Activated CD8-positive, alpha-beta memory T cell treated with anti-CD3 and anti-CD28 coated beads, Interleukin-2, amount 50 U/mL, for 1 hour (primary cell): ENCODE measurements around the gene B3GNT4.
"Not testable (repeated sequence)": the region's sequence is repeated elsewhere in the genome, so short reads cannot be mapped to it uniquely, and the experiment has no call there.

Experiments used
- DNase-seq: peaks from one replicate; pipeline ENCODE4 v3.0.0-alpha.2; 2020; ENCODE audit errors: extremely low read depth

Gene B3GNT4

GRCh38 chr12:122189626-122190475, 13.7 kb upstream of the B3GNT4 start:
- no peak for DNase-seq

- peak; percentile 16 for DNase-seq
Measured at GRCh38 chr12:122190842-122191668, 12.5 kb upstream of the B3GNT4 start.

- DNase-seq, result no peak
Measured at GRCh38 chr12:122192441-122192840, 11.1 kb upstream of the B3GNT4 start.

GRCh38 chr12:122194804-122195203, 8.7 kb upstream of the B3GNT4 start:
- no peak for DNase-seq

DNA sequence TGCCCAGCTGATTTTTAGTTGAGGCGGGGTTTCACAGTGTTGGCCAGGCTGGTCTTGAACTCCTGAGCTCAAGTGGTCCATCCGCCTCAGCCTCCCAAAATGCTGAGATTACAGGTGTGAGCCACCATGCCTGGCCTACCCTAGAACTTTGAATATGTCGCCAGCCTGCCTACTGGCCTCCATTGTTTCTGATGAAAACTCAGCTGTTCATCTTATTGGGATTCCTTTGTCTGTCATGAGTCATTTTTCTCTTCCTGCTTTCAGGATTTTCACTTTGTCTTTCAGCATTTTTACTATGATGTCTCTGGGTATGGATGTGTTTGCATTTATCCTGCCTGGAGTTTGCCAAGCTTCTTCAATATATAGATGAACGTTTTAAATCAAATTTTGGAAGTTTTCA, 8.1 kb upstream of the B3GNT4 start:
- no peak for DNase-seq

- no peak for DNase-seq
Measured at GRCh38 chr12:122197612-122197966, 5.9 kb upstream of the B3GNT4 start.

DNA sequence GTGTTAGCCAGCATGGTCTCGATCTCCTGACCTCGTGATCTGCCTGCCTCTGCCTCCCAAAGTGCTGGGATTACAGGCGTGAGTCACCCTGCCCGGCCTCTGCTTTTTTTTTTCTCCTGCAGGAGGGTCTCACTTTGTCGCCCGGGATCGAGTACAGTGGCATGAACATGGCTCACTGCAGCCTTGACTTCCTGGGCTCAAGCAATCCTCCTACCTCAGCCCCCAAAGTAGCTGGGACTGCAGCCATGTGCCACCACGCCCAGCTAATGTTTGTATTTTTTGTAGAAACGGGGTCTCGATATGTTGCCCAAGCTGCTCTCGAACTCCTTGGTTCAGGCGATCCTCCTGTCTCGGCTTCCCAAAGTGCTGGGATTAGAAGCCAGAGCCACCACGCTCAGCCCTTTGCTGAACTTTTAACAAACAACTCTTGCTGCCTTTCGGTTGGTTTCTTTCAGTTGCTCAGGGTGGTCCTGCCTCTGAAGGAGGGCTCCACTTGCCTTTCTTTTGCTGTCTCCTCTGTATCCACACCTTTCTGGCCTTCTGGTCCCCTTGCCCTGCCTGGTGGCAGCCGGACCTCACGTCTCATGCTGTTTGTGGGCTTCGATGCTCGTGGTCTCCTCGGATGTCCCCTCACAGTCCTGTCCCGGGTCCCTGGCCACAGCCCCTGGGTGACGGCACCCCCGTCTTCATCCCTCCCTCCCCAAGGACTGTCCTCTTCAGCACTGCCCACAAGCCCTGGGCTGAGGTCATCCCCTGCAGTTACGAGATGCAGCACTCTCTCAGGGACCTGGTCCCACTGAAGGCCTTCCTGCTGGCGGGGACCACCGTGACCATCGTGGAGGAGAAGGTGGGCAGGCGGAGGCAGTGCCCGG, 3.8 kb upstream of the B3GNT4 start:
- no peak for DNase-seq

DNA sequence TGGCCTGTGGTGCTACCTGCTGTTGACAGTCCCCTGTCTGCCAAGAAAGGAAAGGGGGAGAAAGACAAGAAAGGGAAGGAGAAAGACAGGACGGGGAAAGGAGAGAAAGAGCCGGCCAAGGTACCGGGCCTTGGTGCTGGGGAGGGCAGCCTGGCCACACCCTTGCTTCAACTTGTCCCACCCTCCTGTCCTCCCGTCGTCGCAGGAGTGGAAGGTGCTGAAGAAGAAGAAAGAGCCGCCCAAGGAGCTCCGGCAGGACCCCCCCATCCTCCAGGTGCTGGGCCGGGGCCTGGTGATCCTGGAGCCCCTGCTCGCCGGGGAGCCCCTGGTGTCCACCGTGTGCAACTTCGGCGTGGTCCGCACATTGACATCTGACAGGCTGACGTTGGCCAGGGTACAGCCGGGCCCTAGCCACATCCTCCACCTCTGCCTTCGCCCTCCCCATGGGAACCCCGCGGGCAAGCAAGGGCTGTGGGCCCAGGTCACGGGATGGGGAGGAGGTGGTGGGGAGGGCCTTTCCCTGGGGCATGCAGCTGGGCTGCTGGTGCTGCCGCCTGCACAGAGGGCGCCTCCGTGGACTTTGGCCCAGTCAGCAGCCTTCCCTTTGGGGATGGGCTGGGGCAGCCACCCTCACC, 2.9 kb upstream of the B3GNT4 start:
- DNase-seq, result no peak

DNA sequence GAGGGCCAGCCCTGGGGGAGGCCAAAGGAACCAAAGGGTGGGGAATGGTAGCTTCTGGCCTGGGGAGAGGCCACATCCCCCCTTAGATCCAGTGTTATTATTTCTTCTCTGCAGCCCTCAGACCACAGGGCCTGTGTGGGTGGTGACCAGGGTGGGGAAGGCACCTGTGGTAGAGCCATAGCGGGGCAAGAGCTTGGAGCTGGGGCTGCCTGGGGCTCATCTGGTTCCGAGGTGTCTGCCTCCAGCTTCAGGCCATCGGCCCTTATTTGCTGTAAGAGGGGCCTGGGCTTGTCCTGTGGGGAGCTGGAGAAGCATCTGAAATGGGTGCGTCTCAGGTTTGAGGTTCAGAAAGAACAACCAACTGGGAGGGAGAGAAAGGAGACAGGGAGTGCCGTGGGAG, 2.1 kb upstream of the B3GNT4 start:
- DNase-seq, result no peak

GRCh38 chr12:122202017-122202416, 1.5 kb upstream of the B3GNT4 start:
- no peak for DNase-seq

- DNase-seq, result not testable (repeated sequence)
Measured at GRCh38 chr12:122202811-122203210, 698 bp upstream of the B3GNT4 start.

DNA sequence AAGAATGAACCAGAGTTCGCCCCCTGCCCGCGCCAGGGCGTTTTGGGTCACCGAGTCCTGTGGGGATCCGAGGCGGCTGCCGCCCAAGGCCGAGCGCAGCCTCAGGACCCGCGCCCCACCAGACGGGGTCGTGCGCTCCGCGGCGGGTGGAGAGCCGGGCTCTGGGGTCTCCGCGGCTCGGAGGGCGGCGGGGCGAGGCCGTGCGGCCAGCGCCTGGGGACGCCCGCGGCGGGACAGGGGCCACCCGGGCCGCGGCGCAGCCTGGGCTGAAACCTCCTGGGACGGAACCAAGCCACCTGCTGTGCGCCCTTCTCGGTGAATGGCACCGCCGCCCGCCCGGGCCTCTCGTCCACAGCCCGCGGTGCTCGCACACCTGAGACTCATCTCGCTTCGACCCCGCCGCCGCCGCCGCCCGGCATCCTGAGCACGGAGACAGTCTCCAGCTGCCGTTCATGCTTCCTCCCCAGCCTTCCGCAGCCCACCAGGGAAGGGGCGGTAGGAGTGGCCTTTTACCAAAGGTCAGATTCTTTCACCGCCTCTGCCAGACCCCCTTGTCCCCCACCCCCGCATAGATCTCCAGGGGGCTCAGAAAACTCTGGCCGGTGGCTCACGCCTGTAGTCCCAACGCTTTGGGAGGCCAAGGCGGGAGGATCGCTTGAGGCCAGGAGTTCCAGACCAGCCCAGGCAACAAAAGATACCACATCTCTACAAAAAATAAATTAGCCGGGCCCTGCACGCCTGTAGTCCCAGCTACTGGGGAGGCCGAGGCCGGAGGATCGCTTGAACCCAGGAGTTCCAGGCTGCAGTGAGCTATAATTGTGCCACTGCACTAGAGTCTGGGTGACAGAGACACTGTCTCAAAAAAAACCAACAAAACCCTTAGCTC, 901 bp downstream of the B3GNT4 start:
- DNase-seq, result no peak

DNA sequence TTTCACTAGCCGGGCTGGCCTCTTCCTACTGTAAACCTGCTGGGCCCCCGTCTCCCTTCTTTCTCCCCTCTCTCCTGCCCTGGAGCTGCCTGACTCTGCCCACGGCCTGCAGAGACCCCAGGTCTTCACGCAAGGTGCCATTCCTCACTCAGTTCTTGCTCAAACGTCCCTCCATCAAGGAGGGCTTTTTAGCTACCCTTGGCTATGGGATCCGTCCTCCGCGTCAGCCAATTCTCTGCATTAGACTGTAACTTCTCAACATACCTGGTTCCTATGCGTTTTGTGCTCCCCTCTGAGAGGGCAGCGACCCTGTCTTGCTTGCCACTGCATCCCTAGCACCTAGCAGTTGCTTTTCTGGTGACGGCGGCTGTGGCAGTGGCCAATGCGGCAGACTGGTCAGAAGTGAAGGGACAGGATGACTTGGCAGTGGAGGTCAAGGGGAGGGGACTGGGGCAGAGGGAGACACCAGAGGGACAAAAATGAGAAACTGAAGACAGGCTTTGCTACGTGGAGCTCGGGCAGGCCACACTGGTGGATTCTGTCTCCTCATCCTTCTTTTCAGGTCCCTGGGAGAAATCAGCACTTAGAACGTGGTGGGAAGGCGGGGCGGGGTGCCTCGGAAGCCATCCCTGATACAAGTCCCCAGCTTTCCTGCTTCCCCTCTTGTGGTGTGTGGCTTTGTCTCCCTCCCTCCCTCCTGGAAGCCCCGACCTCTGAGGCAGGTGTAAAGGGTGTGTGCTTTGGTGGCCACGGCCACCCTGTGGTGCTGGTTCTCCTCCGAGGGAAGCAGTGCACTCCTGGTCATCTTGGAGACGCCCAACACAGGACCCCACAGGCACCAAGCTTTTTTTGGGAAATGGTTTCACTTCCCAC, 1.8 kb downstream of the B3GNT4 start:
- no peak for DNase-seq

DNA sequence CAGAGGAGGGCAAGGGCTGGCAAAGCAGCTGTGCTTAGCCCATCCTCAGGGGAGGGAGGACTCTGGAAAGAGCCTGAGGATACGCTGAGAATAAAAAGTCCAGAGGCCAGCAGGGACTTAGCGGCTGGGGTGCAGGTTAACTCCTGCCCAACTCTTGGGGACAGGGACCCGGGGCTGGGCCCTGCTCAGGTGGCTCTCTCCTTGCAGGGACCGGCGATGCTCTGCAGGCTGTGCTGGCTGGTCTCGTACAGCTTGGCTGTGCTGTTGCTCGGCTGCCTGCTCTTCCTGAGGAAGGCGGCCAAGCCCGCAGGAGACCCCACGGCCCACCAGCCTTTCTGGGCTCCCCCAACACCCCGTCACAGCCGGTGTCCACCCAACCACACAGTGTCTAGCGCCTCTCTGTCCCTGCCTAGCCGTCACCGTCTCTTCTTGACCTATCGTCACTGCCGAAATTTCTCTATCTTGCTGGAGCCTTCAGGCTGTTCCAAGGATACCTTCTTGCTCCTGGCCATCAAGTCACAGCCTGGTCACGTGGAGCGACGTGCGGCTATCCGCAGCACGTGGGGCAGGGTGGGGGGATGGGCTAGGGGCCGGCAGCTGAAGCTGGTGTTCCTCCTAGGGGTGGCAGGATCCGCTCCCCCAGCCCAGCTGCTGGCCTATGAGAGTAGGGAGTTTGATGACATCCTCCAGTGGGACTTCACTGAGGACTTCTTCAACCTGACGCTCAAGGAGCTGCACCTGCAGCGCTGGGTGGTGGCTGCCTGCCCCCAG, 2.8 kb downstream of the B3GNT4 start:
- no peak for DNase-seq

DNA sequence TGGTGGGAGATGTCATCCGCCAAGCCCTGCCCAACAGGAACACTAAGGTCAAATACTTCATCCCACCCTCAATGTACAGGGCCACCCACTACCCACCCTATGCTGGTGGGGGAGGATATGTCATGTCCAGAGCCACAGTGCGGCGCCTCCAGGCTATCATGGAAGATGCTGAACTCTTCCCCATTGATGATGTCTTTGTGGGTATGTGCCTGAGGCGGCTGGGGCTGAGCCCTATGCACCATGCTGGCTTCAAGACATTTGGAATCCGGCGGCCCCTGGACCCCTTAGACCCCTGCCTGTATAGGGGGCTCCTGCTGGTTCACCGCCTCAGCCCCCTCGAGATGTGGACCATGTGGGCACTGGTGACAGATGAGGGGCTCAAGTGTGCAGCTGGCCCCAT, 3.5 kb downstream of the B3GNT4 start:
- no peak for DNase-seq

DNA sequence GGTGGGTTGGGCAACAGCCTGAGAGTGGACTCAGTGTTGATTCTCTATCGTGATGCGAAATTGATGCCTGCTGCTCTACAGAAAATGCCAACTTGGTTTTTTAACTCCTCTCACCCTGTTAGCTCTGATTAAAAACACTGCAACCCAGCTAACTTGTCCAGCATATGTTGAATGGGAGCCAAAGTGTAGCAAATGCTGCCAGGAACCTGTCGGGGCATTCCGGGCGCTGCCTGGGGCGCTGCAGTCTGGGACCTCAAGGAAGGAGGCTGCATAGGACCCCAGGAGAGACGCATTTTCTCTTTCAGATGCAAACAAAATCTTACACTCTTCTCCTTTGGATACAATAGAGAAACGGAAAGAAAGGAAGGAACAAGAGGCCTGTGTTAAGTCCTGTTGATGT, 3.9 kb downstream of the B3GNT4 start:
- DNase-seq, result no peak

DNA sequence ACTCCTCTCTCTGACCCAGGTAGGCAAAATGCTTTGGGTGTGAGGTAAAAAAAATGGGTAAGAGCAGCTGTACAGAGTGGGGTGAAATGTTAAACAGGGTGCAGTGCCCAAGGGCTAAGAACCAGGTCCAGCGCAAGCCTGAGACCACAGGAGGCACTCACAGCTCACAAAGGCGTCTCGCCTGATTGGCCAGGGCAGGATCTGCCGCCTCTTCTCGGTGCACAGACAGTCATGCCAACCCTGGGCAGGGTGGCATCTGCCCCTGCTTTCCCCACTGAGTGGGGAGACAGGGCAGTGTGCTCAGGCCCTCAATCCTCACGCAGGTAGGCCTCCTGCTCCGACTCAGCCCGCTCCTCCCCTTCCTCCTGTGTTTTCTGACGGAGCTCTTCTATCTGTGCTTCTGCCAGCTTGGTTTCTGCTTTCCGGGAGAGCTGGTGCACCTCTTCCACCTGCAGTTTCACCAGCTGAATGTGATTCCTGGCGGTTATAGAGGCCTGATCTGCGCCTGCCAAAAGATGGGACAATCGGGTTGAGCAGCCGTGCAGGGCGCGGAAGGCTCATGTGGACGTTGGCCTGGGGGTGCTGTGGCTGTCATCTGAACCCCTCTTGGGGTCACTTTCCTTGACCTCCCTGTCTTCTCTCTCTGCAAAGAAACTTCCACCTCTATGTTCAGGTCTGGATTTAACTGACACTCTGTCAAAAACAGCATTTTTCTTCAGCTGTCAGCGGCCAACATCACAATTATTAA, 4.7 kb downstream of the B3GNT4 start:
- DNase-seq, result no peak

DNA sequence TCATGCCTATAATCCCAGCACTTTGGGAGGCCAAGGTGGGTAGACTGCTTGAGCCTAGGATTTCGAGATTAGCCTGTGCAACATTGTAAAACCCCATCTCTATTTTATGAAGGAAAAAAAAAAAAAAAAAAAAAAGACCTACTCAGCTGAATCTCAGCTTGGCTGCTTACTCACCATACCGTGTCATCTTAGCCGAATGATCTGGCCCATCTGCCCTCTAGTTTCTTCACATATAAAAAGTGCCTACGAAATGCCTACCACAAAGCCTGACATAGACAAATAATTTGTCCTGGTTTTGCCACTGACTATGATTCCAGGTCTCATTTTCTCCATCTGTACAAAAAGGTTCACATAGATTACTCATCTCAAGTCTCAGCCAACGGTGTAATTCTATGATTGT, 12.3 kb downstream of the B3GNT4 start:
- no peak for DNase-seq
